Endothelial cell (in vitro differentiated cells): ENCODE results near the gene KCNIP4. TPM values are rescaled to one million over a fixed set of nuclear protein-coding genes. Genes with fewer than 3 reads are reported as not detected.

ENCODE experiments used
- DNase-seq: peaks from one replicate; pipeline ENCODE4 v3.0.0; 2021; ENCODE audit warnings: low spot score
- H3K27ac Mint-ChIP-seq: one replicate; pipeline ENCODE4 v1.8.0; 2021; ENCODE audit warnings: mixed read lengths, inconsistent platforms; ENCODE audit not compliant: unreplicated experiment
- H3K27me3 Mint-ChIP-seq: one replicate; pipeline ENCODE4 v1.8.0; 2021; ENCODE audit warnings: mild to moderate bottlenecking, moderate library complexity, mixed read lengths, inconsistent platforms; ENCODE audit not compliant: unreplicated experiment
- H3K36me3 Mint-ChIP-seq: one replicate; pipeline ENCODE4 v1.8.0; 2021; ENCODE audit warnings: mild to moderate bottlenecking, low read depth, mixed read lengths, inconsistent platforms; ENCODE audit not compliant: unreplicated experiment
- H3K4me1 Mint-ChIP-seq: one replicate; pipeline ENCODE4 v1.8.0; 2021; ENCODE audit warnings: mild to moderate bottlenecking, mixed read lengths, inconsistent platforms; ENCODE audit not compliant: unreplicated experiment
- H3K4me3 Mint-ChIP-seq: one replicate; pipeline ENCODE4 v1.8.0; 2021; ENCODE audit warnings: mild to moderate bottlenecking, mixed read lengths, inconsistent platforms; ENCODE audit not compliant: unreplicated experiment
- H3K9me3 Mint-ChIP-seq: one replicate; pipeline ENCODE4 v1.8.0; 2021; ENCODE audit warnings: mixed read lengths, inconsistent platforms; ENCODE audit not compliant: unreplicated experiment
- CTCF ChIP-seq: fragments of 200-600 bp; sonication (generic); IDR thresholded peaks from one replicate; pipeline ENCODE4 v1.5.0; 2021; ENCODE audit warnings: antibody characterized with exemption; ENCODE audit not compliant: unreplicated experiment
- total RNA-seq: library from RNA; stranded (reverse); fragmentation: NEBNext Ultra II Directional; extraction: Animal tissue kit (Norgen Biotek cat#: 25700); gene quantifications from one replicate; pipeline ENCODE4 v1.2.1, GENCODE V29; 2021; ENCODE audit not compliant: unreplicated experiment

Gene KCNIP4
- total RNA-seq, 1 donor from 2014 or later, result 0.31 TPM

DNA sequence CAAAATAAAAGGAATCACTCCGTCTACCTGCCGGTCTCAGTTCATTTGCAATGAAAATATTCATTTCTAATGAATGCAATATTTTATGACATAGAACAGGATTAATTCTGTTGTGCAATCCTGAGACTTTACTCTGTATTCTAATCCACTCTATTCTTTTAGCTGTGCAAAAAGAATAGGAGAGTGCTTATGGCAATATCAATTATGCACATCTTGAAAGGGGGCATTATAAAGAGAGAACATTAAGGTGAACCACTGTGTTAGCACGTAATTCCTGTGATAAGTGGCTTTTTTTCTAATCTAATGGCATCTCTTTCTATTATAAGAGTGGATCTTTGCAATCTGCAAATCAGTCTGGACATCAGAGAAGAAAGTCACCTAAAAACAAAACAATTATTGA lies 99.5 kb downstream of the KCNIP4 start:
- Mint-ChIP-seq H3K4me1 (peaks cover 3% of the 10 kb centered on the region), H3K4me3 (no peak overlapping the region), H3K27me3 (no peaks in the 10 kb centered on the region), H3K27ac (no peak overlapping the region), H3K36me3 (no peaks in the 10 kb centered on the region), H3K9me3 (no peaks in the 10 kb centered on the region)
- TF ChIP-seq CTCF, result no peak
- no peak for DNase-seq

DNA sequence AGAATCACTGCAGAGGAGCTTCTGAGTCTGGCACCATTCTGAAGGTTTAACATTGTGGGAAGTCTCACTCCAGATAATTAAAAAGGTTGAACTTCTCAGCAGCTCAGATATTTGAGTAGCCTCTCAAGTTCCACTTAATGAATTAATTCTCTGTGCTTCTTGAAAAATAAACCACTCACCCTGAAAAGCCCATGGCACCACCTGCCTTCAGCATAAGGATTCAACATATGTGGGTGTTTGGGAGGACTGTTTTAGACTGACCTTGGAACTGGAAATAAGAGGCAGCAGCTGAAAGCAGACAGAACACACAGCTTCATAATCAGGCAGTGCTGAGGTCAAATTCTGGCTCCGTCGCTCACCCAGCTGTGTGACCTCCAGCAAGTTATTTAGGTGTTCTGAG lies 100.6 kb downstream of the KCNIP4 start:
- Mint-ChIP-seq H3K36me3 (no peaks in the 10 kb centered on the region), H3K4me3 (no peak overlapping the region), H3K4me1 (peaks cover 3% of the 10 kb centered on the region), H3K27me3 (no peaks in the 10 kb centered on the region), H3K27ac (no peak overlapping the region), H3K9me3 (no peaks in the 10 kb centered on the region)
- DNase-seq, result no peak
- no peak for TF ChIP-seq CTCF

GRCh38 chr4:21845663-21846062 lies 102.9 kb downstream of the KCNIP4 start:
- no peak overlapping the region for H3K27ac Mint-ChIP-seq
- no peak for TF ChIP-seq CTCF
- H3K9me3 Mint-ChIP-seq, result no peaks in the 10 kb centered on the region
- H3K27me3 Mint-ChIP-seq, result no peaks in the 10 kb centered on the region
- no peak overlapping the region for H3K4me3 Mint-ChIP-seq
- H3K4me1 Mint-ChIP-seq, result peaks cover 3% of the 10 kb centered on the region
- H3K36me3 Mint-ChIP-seq, result no peaks in the 10 kb centered on the region
- DNase-seq, result no peak

- Mint-ChIP-seq H3K9me3 (no peaks in the 10 kb centered on the region), H3K27me3 (peaks cover 1% of the 10 kb centered on the region), H3K4me1 (no peaks in the 10 kb centered on the region), H3K4me3 (no peak overlapping the region), H3K27ac (no peak overlapping the region), H3K36me3 (no peaks in the 10 kb centered on the region)
- no peak for DNase-seq
- TF ChIP-seq CTCF, result no peak
Observed at GRCh38 chr4:21835712-21836111, 112.9 kb downstream of the KCNIP4 start.

DNA sequence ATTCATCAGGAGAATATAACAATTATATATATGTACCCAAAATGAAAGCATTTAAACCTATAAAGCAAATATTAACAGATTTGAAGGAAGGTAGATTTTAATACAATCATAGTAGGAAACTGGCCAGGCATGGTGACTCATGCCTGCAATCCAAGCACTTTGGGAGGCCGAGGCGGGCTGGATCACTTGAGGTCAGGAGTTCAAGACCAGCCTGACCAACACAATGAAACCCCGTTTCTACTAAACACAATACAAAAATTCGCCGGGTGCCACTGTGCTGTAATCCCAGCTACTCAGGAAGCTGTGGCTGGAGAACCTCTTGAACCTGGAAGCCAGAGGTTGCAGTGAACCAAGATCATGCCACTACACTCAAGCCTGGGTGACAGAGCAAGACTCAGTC lies 118.3 kb downstream of the KCNIP4 start:
- Mint-ChIP-seq H3K27me3 (no peaks in the 10 kb centered on the region), H3K9me3 (no peaks in the 10 kb centered on the region), H3K36me3 (no peaks in the 10 kb centered on the region), H3K4me1 (no peaks in the 10 kb centered on the region), H3K27ac (no peak overlapping the region), H3K4me3 (no peak overlapping the region)
- DNase-seq, result no peak
- no peak for TF ChIP-seq CTCF
